ENCODE data around the gene TWNK.
A peak's percentile ranks its signal among the peaks of the same experiment; 100 is the strongest.

TWNK gene

DNA sequence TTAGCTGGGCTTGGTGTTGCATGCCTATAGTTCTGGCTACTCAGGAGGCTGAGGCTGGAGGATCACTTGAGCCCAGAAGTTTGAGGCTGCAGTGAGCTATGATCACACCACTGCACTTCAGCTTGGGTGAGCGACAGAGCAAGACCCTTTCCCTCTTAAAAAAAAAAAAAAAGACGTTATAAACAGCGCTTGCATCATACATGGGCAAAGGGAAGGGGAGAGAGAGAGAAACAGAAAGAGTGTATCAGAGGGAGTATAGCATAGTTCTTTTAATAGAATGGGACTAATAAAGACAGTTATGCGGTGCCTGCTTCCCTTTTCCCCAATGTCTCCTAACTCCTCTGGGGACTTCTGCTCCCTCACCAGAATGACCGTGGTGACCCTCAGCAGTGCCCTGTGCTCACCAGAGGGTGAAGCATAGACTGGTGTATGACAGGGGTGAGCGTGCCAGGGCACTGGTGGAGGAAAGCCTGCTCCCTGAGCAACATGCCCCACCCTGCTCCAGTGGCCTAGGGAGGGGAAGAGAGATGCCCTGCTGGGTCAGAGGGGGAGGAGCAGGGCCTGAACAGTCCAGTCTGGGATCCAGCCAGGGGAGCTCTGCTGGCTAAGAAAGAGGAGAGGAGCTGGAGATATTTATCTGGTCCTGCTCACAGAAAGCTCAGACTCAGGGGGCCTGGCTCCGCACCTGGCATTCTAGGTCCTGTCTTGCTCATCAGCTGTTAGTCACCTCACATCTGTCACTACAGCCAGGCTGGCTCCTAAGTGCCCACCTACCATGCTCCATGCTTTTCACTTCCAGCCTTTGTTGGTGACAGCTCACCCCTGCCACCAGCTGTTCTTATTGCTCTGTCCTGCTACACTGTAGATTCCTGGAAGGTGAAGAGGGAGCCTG lies 41.3 kb downstream of the TWNK start (continued):
- no peak for TF ChIP-seq ZNF621 (tag by site-specific recombination; IDR thresholded peaks at IDR 0.05)

GRCh38 chr10:101029520-101030295 lies 42.4 kb downstream of the TWNK start:
- no peaks in the 10 kb centered on the region for H3K36me3 ChIP-seq (ENCODE audit: control insufficient read depth in 2 of 2, insufficient read depth in 1 of 2, low read length in 2 of 2)
- ChIA-PET POLR2A (interaction anchor here (0.5 to 2.6 kb wide), 4 partner anchors 13 to 152 kb away, joined by 3 to 29 read pairs (median 6); no protein-coding TSS in a partner anchor), CTCF (interaction anchor here (0.6 to 6.9 kb wide), 12 partner anchors 11 to 113 kb away, joined by 3 to 129 read pairs (median 5); no protein-coding TSS in a partner anchor)
- H3K4me1 ChIP-seq (ENCODE audit: control insufficient read depth, insufficient read depth, low read length): peaks cover 20% of the 10 kb centered on the region
- no peak overlapping the region for H3K4me3 ChIP-seq (ENCODE audit: low read depth, low read length)
- no peaks in the 10 kb centered on the region for H3K9me3 ChIP-seq (ENCODE audit: control insufficient read depth, insufficient read depth, low read depth, low read length)
- TF ChIP-seq ZBTB48 (tag by site-specific recombination; IDR thresholded peaks at IDR 0.05) (no peak), ZNF518A (tag by site-specific recombination; conservative IDR thresholded peaks at IDR 0.05; ENCODE audit: low read depth) (no peak), ZNF629 (tag by site-specific recombination; IDR thresholded peaks at IDR 0.05) (peak; percentile 26; the same call in 1 of the 2 replicates), ZNF600 (tag by site-specific recombination; IDR thresholded peaks at IDR 0.05) (peak; percentile 50; the same call in 1 of the 2 replicates), ZNF449 (tag by site-specific recombination; IDR thresholded peaks at IDR 0.05) (no peak), ZNF48 (tag by site-specific recombination; IDR thresholded peaks at IDR 0.05) (no peak), OSR2 (tag by site-specific recombination; IDR thresholded peaks at IDR 0.05) (peak; percentile 55), YY2 (tag by site-specific recombination; IDR thresholded peaks at IDR 0.05) (no peak), GLIS1 (tag by site-specific recombination; IDR thresholded peaks at IDR 0.05) (peak; percentile 49; the same call in 1 of the 2 replicates), SP7 (tag by site-specific recombination; IDR thresholded peaks at IDR 0.05) (0 out of 2 replicates have a peak, but pooled peaks have one; percentile 12), GLIS2 (tag by site-specific recombination; IDR thresholded peaks at IDR 0.05) (0 out of 2 replicates have a peak, but pooled peaks have one; percentile 20), ZNF555 (tag by site-specific recombination; conservative IDR thresholded peaks at IDR 0.05) (no peak), PRDM10 (tag by site-specific recombination; IDR thresholded peaks at IDR 0.05) (no peak), ZFP3 (tag by site-specific recombination; IDR thresholded peaks at IDR 0.05; ENCODE audit: low read depth) (no peak)
- TF ChIP-seq, protein P1, sequence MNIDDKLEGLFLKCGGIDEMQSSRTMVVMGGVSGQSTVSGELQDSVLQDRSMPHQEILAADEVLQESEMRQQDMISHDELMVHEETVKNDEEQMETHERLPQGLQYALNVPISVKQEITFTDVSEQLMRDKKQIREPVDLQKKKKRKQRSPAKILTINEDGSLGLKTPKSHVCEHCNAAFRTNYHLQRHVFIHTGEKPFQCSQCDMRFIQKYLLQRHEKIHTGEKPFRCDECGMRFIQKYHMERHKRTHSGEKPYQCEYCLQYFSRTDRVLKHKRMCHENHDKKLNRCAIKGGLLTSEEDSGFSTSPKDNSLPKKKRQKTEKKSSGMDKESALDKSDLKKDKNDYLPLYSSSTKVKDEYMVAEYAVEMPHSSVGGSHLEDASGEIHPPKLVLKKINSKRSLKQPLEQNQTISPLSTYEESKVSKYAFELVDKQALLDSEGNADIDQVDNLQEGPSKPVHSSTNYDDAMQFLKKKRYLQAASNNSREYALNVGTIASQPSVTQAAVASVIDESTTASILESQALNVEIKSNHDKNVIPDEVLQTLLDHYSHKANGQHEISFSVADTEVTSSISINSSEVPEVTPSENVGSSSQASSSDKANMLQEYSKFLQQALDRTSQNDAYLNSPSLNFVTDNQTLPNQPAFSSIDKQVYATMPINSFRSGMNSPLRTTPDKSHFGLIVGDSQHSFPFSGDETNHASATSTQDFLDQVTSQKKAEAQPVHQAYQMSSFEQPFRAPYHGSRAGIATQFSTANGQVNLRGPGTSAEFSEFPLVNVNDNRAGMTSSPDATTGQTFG (tag by site-specific recombination; IDR thresholded peaks at IDR 0.05; ENCODE audit: borderline replicate concordance): no peak
- H3K27ac ChIP-seq (ENCODE audit: extremely low read depth, low read depth, low read length): no peak overlapping the region
